B cell (primary cell): ENCODE data around the gene SLC5A2. TPM values are rescaled to one million over a fixed set of nuclear protein-coding genes. Genes with fewer than 3 reads are reported as not detected.

Source experiments
- ATAC-seq: fragments of 200-7000 bp; cut with Tn5 transposase; one replicate; pipeline ENCODE4 v1.10.0; 2021; ENCODE audit warnings: low read depth, mild to moderate bottlenecking, moderate number of reproducible peaks, moderate library complexity
- CTCF ChIA-PET: fragments of 350-600 bp; sonication (Branson Sonifier 250); formaldehyde crosslinking; loops from one replicate; lab custom pipeline; 2021; ENCODE audit warnings: antibody characterized with exemption, inconsistent platforms; lab: Charles Lee
- POLR2A ChIA-PET: fragments of 350-600 bp; sonication (Branson Sonifier 250); formaldehyde crosslinking; loops from one replicate; lab custom pipeline; 2021; ENCODE audit warnings: antibody characterized with exemption; lab: Charles Lee
- DNase-seq: peaks from one replicate; pipeline ENCODE4 v3.0.0; 2013
- H2AFZ ChIP-seq: 2 replicates; pipeline ENCODE4 v1.6.1; 2012; ENCODE audit warnings: mild to moderate bottlenecking, low read depth, low read length; ENCODE audit not compliant: insufficient read depth, poor library complexity, severe bottlenecking
- H3K27ac ChIP-seq, 2 donors: 1 replicate in 1 of 2; 2 replicates in 1 of 2; pipeline ENCODE4 v1.5.1; 2012 to 2013; ENCODE audit warnings: low read length in 2 of 2, mild to moderate bottlenecking in 2 of 2, moderate library complexity in 1 of 2
- H3K27me3 ChIP-seq, 4 experiments: fragments of 200-600 bp in 1 of 4; sonication (generic) in 1 of 4; replicated peaks in 1 of 4; 1 replicate in 2 of 4; 2 replicates in 2 of 4; pipeline versions ENCODE4 v1.6.1 to v1.7.0; 2013 to 2016; ENCODE audit warnings: low read length in 3 of 4, mild to moderate bottlenecking in 2 of 4, mixed read lengths in 1 of 4, moderate library complexity in 1 of 4; ENCODE audit not compliant: insufficient read depth in 4 of 4, control insufficient read depth in 3 of 4; ENCODE audit errors: control extremely low read depth in 1 of 4
- H3K36me3 ChIP-seq, 2 experiments: replicated peaks in 1 of 2; 1 replicate in 1 of 2; 2 replicates in 1 of 2; pipeline versions ENCODE4 v1.6.1 to v1.7.1; 2013; ENCODE audit warnings: low read length in 1 of 2; ENCODE audit not compliant: insufficient read depth in 2 of 2, control insufficient read depth in 1 of 2; ENCODE audit errors: control extremely low read depth in 1 of 2, extremely low read depth in 1 of 2
- H3K4me1 ChIP-seq, 2 donors: fragments of 200-600 bp in 1 of 2; sonication (generic) in 1 of 2; 1 replicate in 1 of 2; 2 replicates in 1 of 2; pipeline versions ENCODE4 v1.5.1 to v1.6.1; 2013 to 2017; ENCODE audit warnings: low read length in 2 of 2; ENCODE audit not compliant: control insufficient read depth in 2 of 2, insufficient read depth in 2 of 2
- H3K4me2 ChIP-seq: replicated peaks from 2 replicates; pipeline ENCODE3; 2012; ENCODE audit warnings: mild to moderate bottlenecking, low read depth, low read length; ENCODE audit not compliant: poor library complexity, severe bottlenecking
- H3K4me3 ChIP-seq, 5 experiments: fragments of 200-600 bp in 1 of 5; sonication (generic) in 1 of 5; 1 replicate in 3 of 5; 2 replicates in 2 of 5; pipeline versions ENCODE4 v1.5.1 to v1.7.0; 2011 to 2016; ENCODE audit warnings: low read length in 4 of 5, mild to moderate bottlenecking in 4 of 5, low read depth in 2 of 5, control low read depth in 1 of 5, moderate library complexity in 1 of 5; ENCODE audit not compliant: insufficient read depth in 1 of 5; ENCODE audit errors: control extremely low read depth in 1 of 5, extremely low read depth in 1 of 5
- H3K79me2 ChIP-seq: fragments of 200-600 bp; sonication (generic); one replicate; pipeline ENCODE4 v1.6.0; 2016; ENCODE audit warnings: low read length; ENCODE audit not compliant: control insufficient read depth, insufficient read depth
- H3K9ac ChIP-seq: fragments of 200-600 bp; sonication (generic); 2 replicates; pipeline ENCODE4 v1.6.1; 2017; ENCODE audit warnings: mild to moderate bottlenecking, low read length, moderate library complexity
- H3K9me3 ChIP-seq, 3 donors: one replicate each; pipeline versions ENCODE4 v1.6.1 to v1.7.1; 2013; ENCODE audit warnings: low read length in 2 of 3; ENCODE audit not compliant: control insufficient read depth in 2 of 3, insufficient read depth in 1 of 3; ENCODE audit errors: control extremely low read depth in 1 of 3
- H4K20me1 ChIP-seq: 2 replicates; pipeline ENCODE4 v1.6.0; 2012; ENCODE audit warnings: mild to moderate bottlenecking, low read length; ENCODE audit not compliant: insufficient read depth, control insufficient read depth, poor library complexity, severe bottlenecking
- H3K27ac Mint-ChIP-seq: one replicate; pipeline ENCODE4 v1.8.0; 2021; ENCODE audit warnings: mixed read lengths
- H3K27me3 Mint-ChIP-seq: one replicate; pipeline ENCODE4 v1.8.0; 2021; ENCODE audit warnings: mixed read lengths
- H3K4me1 Mint-ChIP-seq: one replicate; pipeline ENCODE4 v1.8.0; 2021; ENCODE audit warnings: mixed read lengths
- H3K4me3 Mint-ChIP-seq: one replicate; pipeline ENCODE4 v1.8.0; 2021; ENCODE audit warnings: mixed read lengths
- H3K9me3 Mint-ChIP-seq: one replicate; pipeline ENCODE4 v1.8.0; 2022; ENCODE audit warnings: mixed read lengths; ENCODE audit not compliant: insufficient read depth
- EZH2 ChIP-seq: IDR thresholded peaks from 2 replicates; pipeline ENCODE4 v1.6.1; 2012; ENCODE audit warnings: borderline replicate concordance, low read depth, mild to moderate bottlenecking, moderate library complexity, low read length; ENCODE audit not compliant: insufficient read depth, poor library complexity, severe bottlenecking
- WGBS: methylation state at CpG from one replicate; pipeline ENCODE4 v1.1.5; 2013; ENCODE audit warnings: missing lambda C conversion rate; ENCODE audit not compliant: insufficient coverage; 5-methylcytosine and 5-hydroxymethylcytosine counted together
- intact Hi-C: fragments of 100-400 bp; cut with micrococcal nuclease; formaldehyde crosslinking; loops from one replicate; pipeline ENCODE4 v1.10.0; 2022
- polyA plus RNA-seq: library from polyadenylated mRNA; depleted of rRNA; stranded (reverse); fragments of >200 nt; gene quantifications from 2 replicates; pipeline ENCODE4 v1.2.3, GENCODE V29; 2012
- total RNA-seq, 2 donors: library from RNA; stranded (reverse); fragments of 120-200 nt in 1 of 2; gene quantifications; 1 replicate in 1 of 2; 2 replicates in 1 of 2; pipeline versions ENCODE4 v1.2.3 to v1.2.4, GENCODE V29; 2013 to 2022
- TF ChIP-seq, protein P1 (sequence below): fragments of 200-600 bp; IDR thresholded peaks from one replicate; pipeline ENCODE4 v1.8.0; 2022; ENCODE audit warnings: antibody characterized with exemption, mild to moderate bottlenecking

SLC5A2 gene
- total and polyA plus RNA-seq, 2 donors (not counting 1 experiment from before 2014, with no cell fraction given), result 0.67 to 0.69 TPM

- H3K4me1 ChIP-seq, result peaks cover 15 to 22% of the 10 kb centered on the region in 2 donors
- no peak overlapping the region for H3K4me3 Mint-ChIP-seq
- no peak for TF ChIP-seq EZH2
- TF ChIP-seq, protein P1, sequence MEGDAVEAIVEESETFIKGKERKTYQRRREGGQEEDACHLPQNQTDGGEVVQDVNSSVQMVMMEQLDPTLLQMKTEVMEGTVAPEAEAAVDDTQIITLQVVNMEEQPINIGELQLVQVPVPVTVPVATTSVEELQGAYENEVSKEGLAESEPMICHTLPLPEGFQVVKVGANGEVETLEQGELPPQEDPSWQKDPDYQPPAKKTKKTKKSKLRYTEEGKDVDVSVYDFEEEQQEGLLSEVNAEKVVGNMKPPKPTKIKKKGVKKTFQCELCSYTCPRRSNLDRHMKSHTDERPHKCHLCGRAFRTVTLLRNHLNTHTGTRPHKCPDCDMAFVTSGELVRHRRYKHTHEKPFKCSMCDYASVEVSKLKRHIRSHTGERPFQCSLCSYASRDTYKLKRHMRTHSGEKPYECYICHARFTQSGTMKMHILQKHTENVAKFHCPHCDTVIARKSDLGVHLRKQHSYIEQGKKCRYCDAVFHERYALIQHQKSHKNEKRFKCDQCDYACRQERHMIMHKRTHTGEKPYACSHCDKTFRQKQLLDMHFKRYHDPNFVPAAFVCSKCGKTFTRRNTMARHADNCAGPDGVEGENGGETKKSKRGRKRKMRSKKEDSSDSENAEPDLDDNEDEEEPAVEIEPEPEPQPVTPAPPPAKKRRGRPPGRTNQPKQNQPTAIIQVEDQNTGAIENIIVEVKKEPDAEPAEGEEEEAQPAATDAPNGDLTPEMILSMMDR, result no peak
- no peak overlapping the region for H3K4me3 ChIP-seq
- H3K9ac ChIP-seq, result no peak overlapping the region
- no peak overlapping the region for H3K27ac ChIP-seq
- peaks cover 23% of the 10 kb centered on the region for H4K20me1 ChIP-seq
- no peaks in the 10 kb centered on the region for H3K9me3 Mint-ChIP-seq
- intact Hi-C loops, result no loop called here
- H3K79me2 ChIP-seq, result peaks cover 5% of the 10 kb centered on the region
- no peak overlapping the region for H3K4me2 ChIP-seq
- no peak overlapping the region for H2AFZ ChIP-seq
- no peak overlapping the region for H3K27ac Mint-ChIP-seq
- no peak for DNase-seq
- peaks cover 35% of the 10 kb centered on the region for H3K4me1 Mint-ChIP-seq
- no peak for ATAC-seq
- no peaks in the 10 kb centered on the region for H3K27me3 ChIP-seq
- H3K27me3 Mint-ChIP-seq, result no peaks in the 10 kb centered on the region
- 100% methylated on average over 1 of the region's 3 CpGs for WGBS
- H3K36me3 ChIP-seq, result no peaks in the 10 kb centered on the region
- POLR2A ChIA-PET, result interaction anchor here (0.7 kb wide), 2 partner anchors 287 to 499 kb away, joined by 3 to 6 read pairs; no protein-coding TSS in a partner anchor
- CTCF ChIA-PET, result interaction anchor here (1.5 kb wide), 1 partner anchor 10 kb away, joined by 8 read pairs; the partner anchor contains the start of gene ZNF843
- no peaks in the 10 kb centered on the region for H3K9me3 ChIP-seq
Measured at GRCh38 chr16:31452631-31453106, 30.3 kb upstream of the SLC5A2 start.
